Activated CD4-positive, alpha-beta T cell treated with anti-CD3 and anti-CD28 coated beads, Interleukin-2, amount 10 ng/mL, durations not matched to agents 24 days and 14 days (primary cell): ENCODE results near the gene GNRHR. TPM values are rescaled to one million over a fixed set of nuclear protein-coding genes. Genes with fewer than 3 reads are reported as not detected.
"Not testable (repeated sequence)": the region's sequence is repeated elsewhere in the genome, so short reads cannot be mapped to it uniquely, and the experiment has no call there.

Source experiments
- DNase-seq: peaks from one replicate; pipeline ENCODE4 v3.0.0; 2022
- H3K27ac Mint-ChIP-seq: one replicate; pipeline ENCODE4 v1.8.0; 2022; ENCODE audit warnings: mild to moderate bottlenecking, mixed read lengths
- H3K27me3 Mint-ChIP-seq: one replicate; pipeline ENCODE4 v1.8.0; 2022; ENCODE audit warnings: mixed read lengths
- H3K36me3 Mint-ChIP-seq: one replicate; pipeline ENCODE4 v1.8.0; 2022; ENCODE audit warnings: low read depth, mild to moderate bottlenecking, mixed read lengths
- H3K4me1 Mint-ChIP-seq: one replicate; pipeline ENCODE4 v1.8.0; 2021; ENCODE audit warnings: mixed read lengths
- H3K4me3 Mint-ChIP-seq: one replicate; pipeline ENCODE4 v1.8.0; 2022; ENCODE audit warnings: mild to moderate bottlenecking, moderate library complexity, mixed read lengths
- H3K9me3 Mint-ChIP-seq: one replicate; pipeline ENCODE4 v1.8.0; 2021; ENCODE audit warnings: mixed read lengths
- intact Hi-C: fragments of 100-400 bp; cut with micrococcal nuclease; formaldehyde crosslinking; loops from one replicate; pipeline ENCODE4 v1.15.1; 2023
- total RNA-seq: library from RNA; stranded (reverse); gene quantifications from 2 replicates; pipeline ENCODE4 v1.2.3, GENCODE V29; 2022

Gene GNRHR
- total RNA-seq, 1 donor from 2014 or later = not detected

GRCh38 chr4:67721770-67722597, 32.2 kb downstream of the GNRHR start:
- intact Hi-C loops = no loop called here

GRCh38 chr4:67721315-67721769, 32.8 kb downstream of the GNRHR start:
- Mint-ChIP-seq H3K4me3 (no peak overlapping the region), H3K36me3 (peaks cover 41% of the 10 kb centered on the region), H3K27ac (peak overlapping the region; percentile 48), H3K27me3 (no peaks in the 10 kb centered on the region), H3K9me3 (no peaks in the 10 kb centered on the region), H3K4me1 (peaks cover 8% of the 10 kb centered on the region)
- intact Hi-C loops = no loop called here
- peak; percentile 43 for DNase-seq

More at GRCh38 chr4:67721770-67722597, 32.2 kb downstream of the GNRHR start:
- DNase-seq = peak; percentile 45
- H3K27ac Mint-ChIP-seq = peak overlapping the region; percentile 48
- H3K4me3 Mint-ChIP-seq = no peak overlapping the region
- H3K9me3 Mint-ChIP-seq = no peaks in the 10 kb centered on the region
- peaks cover 11% of the 10 kb centered on the region for H3K4me1 Mint-ChIP-seq
- H3K36me3 Mint-ChIP-seq = peaks cover 35% of the 10 kb centered on the region
- no peaks in the 10 kb centered on the region for H3K27me3 Mint-ChIP-seq

- Mint-ChIP-seq H3K4me1 (peaks cover 7% of the 10 kb centered on the region), H3K4me3 (no peak overlapping the region), H3K27ac (no peak overlapping the region), H3K36me3 (peaks cover 42% of the 10 kb centered on the region), H3K27me3 (no peaks in the 10 kb centered on the region), H3K9me3 (no peaks in the 10 kb centered on the region)
- intact Hi-C loops = no loop called here
- peak; percentile 34 for DNase-seq
These were observed 34.1 kb downstream of the GNRHR start for GRCh38 chr4:67719953-67720617.

GRCh38 chr4:67718848-67719247, 35.3 kb downstream of the GNRHR start:
- Mint-ChIP-seq H3K9me3 (no peaks in the 10 kb centered on the region), H3K27me3 (no peaks in the 10 kb centered on the region), H3K36me3 (peaks cover 41% of the 10 kb centered on the region), H3K4me3 (no peak overlapping the region), H3K27ac (no peak overlapping the region), H3K4me1 (peaks cover 16% of the 10 kb centered on the region)
- intact Hi-C loops = no loop called here
- peak; percentile 41 for DNase-seq

- Mint-ChIP-seq H3K4me3 (no peak overlapping the region), H3K4me1 (peaks cover 25% of the 10 kb centered on the region), H3K27me3 (no peaks in the 10 kb centered on the region), H3K9me3 (no peaks in the 10 kb centered on the region), H3K36me3 (peaks cover 38% of the 10 kb centered on the region), H3K27ac (no peak overlapping the region)
- peak; percentile 28 for DNase-seq
- intact Hi-C loops = no loop called here
These were observed 36.6 kb downstream of the GNRHR start for GRCh38 chr4:67717586-67717985.

GRCh38 chr4:67714955-67715354, 39.2 kb downstream of the GNRHR start:
- Mint-ChIP-seq H3K27ac (peak overlapping the region; percentile 84), H3K36me3 (peaks cover 19% of the 10 kb centered on the region), H3K27me3 (no peaks in the 10 kb centered on the region), H3K9me3 (no peaks in the 10 kb centered on the region), H3K4me3 (no peak overlapping the region), H3K4me1 (peaks cover 29% of the 10 kb centered on the region)
- peak; percentile 52 for DNase-seq
- intact Hi-C loops = no loop called here

GRCh38 chr4:67714248-67714583, 40.0 kb downstream of the GNRHR start:
- intact Hi-C loops = no loop called here
- Mint-ChIP-seq H3K9me3 (no peaks in the 10 kb centered on the region), H3K4me1 (peaks cover 29% of the 10 kb centered on the region), H3K36me3 (peaks cover 24% of the 10 kb centered on the region), H3K27ac (peak overlapping the region; percentile 84), H3K27me3 (no peaks in the 10 kb centered on the region), H3K4me3 (peak overlapping the region; percentile 18)
- DNase-seq = peak; percentile 70

- intact Hi-C loops = no loop called here
- Mint-ChIP-seq H3K27ac (peak overlapping the region; percentile 84), H3K4me1 (peaks cover 29% of the 10 kb centered on the region), H3K9me3 (no peaks in the 10 kb centered on the region), H3K36me3 (peaks cover 24% of the 10 kb centered on the region), H3K27me3 (no peaks in the 10 kb centered on the region), H3K4me3 (peak overlapping the region; percentile 34)
- peak; percentile 55 for DNase-seq
These were observed 40.5 kb downstream of the GNRHR start for GRCh38 chr4:67713529-67714247.

- Mint-ChIP-seq H3K4me3 (no peak overlapping the region), H3K27me3 (no peaks in the 10 kb centered on the region), H3K36me3 (peaks cover 29% of the 10 kb centered on the region), H3K4me1 (peaks cover 29% of the 10 kb centered on the region), H3K9me3 (peaks cover 3% of the 10 kb centered on the region), H3K27ac (peak overlapping the region; percentile 84)
- peak; percentile 53 for DNase-seq
- intact Hi-C loops = no loop called here
These were observed 41.3 kb downstream of the GNRHR start for GRCh38 chr4:67712650-67713528.

- DNase-seq = no peak
- H3K36me3 Mint-ChIP-seq = peaks cover 30% of the 10 kb centered on the region
- peak overlapping the region; percentile 64 for H3K27ac Mint-ChIP-seq
These were observed 42.1 kb downstream of the GNRHR start for GRCh38 chr4:67712000-67712625.

GRCh38 chr4:67706682-67707081, 47.5 kb downstream of the GNRHR start:
- peaks cover 26% of the 10 kb centered on the region for H3K4me1 Mint-ChIP-seq
- intact Hi-C loops = loop anchor here (10.0 kb wide), 1 partner anchor 538 kb away; the partner anchor contains the start of gene TMPRSS11B
- H3K36me3 Mint-ChIP-seq = peaks cover 53% of the 10 kb centered on the region
- H3K4me3 Mint-ChIP-seq, H3K27ac Mint-ChIP-seq, H3K27me3 Mint-ChIP-seq: not testable (repeated sequence)
- H3K9me3 Mint-ChIP-seq = peaks cover 20% of the 10 kb centered on the region
- peak; percentile 28 for DNase-seq

More at GRCh38 chr4:67712000-67712625, 42.1 kb downstream of the GNRHR start:
- H3K9me3 Mint-ChIP-seq = peaks cover 4% of the 10 kb centered on the region
- no peak overlapping the region for H3K4me3 Mint-ChIP-seq
- H3K4me1 Mint-ChIP-seq = peaks cover 29% of the 10 kb centered on the region
- no peaks in the 10 kb centered on the region for H3K27me3 Mint-ChIP-seq
- intact Hi-C loops = no loop called here

- Mint-ChIP-seq H3K9me3 (peaks cover 20% of the 10 kb centered on the region), H3K27me3 (no peaks in the 10 kb centered on the region), H3K4me1 (peaks cover 27% of the 10 kb centered on the region), H3K36me3 (peaks cover 56% of the 10 kb centered on the region), H3K27ac (no peak overlapping the region), H3K4me3 (no peak overlapping the region)
- intact Hi-C loops = loop anchor here (5.0 to 10.0 kb wide), 2 partner anchors 37 to 540 kb away; partner anchors contain the start of gene TMPRSS11B
- peak; percentile 43 for DNase-seq
These were observed 49.3 kb downstream of the GNRHR start for GRCh38 chr4:67704843-67705242.
